T-helper 9 cell (primary cell): Measurements from ENCODE around the gene KCNJ13.

Source experiments
- DNase-seq: peaks from one replicate; pipeline ENCODE4 v3.0.0-alpha.2; 2020
- total RNA-seq, 2 donors: gene quantifications; one replicate each; lab custom pipeline; 2026; lab: John Stamatoyannopoulos, UW

Gene KCNJ13
- total RNA-seq, result 0 reads per million in 2 donors

DNA sequence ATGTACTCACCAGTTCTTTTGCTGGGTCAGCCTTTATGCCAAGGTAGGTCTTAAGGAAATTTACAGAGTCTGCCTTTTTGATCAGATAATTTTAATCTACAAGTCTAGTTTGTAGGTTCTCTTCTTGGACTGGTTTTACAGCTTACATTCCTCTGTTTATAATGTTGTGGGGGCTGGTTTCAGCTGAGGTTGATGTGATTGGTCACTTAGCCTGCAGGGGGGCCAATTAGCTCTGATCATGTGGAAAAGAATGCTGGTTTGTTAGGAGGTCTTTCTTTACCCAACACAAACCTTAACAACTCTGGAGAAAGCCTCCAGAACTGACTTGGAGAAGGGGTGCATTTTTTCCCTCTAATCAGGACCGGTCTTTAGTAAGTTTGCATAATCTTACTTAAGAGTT is at the start of gene KCNJ13:
Gene KCNJ13 (minus strand): TSS at position 131 of the 400 bp plus-strand sequence. CDS start 5,203 bp downstream, outside the sequence.
- DNase-seq, result no peak

GRCh38 chr2:232817756-232818155 is 41.4 kb upstream of the KCNJ13 start:
- no peak for DNase-seq

DNA sequence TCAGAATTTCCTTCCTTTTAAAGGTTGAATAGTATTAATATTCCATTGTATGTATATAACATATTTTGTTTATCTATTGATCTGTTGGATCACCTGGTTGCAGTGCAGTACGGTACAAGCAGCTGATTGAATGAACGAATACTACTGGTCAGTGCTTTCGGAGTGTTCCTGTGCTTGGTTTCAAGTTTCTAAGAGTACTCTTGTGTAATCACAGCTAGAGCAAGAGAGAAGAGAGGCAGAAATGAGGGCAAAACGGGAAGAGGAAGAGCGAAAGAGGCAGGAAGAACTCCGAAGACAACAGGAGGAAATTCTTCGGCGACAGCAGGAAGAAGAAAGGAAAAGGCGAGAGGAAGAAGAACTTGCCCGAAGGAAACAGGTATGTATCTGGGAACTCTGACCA is 40.3 kb upstream of the KCNJ13 start:
- DNase-seq, result no peak

DNA sequence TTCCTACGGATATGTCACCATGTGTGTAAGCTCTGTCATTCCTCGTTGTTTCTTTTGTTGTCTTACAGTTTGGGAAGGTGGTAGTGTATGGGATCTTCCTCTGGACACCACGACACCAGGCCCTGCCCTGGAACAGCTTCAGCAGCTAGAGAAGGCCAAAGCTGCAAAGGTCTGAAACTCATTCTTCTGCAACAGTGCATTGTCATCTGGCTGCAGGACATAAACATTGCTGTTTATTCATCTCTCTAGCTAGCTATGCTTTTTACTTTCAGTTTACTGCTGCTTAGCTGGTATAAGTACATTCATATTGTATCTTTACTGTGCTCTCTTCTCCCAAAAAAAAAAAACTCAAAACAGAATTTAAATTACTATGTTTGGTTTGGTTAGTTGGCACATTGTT is 39.2 kb upstream of the KCNJ13 start:
- no peak for DNase-seq

GRCh38 chr2:232810444-232810843 is 34.1 kb upstream of the KCNJ13 start:
- DNase-seq, result no peak

DNA sequence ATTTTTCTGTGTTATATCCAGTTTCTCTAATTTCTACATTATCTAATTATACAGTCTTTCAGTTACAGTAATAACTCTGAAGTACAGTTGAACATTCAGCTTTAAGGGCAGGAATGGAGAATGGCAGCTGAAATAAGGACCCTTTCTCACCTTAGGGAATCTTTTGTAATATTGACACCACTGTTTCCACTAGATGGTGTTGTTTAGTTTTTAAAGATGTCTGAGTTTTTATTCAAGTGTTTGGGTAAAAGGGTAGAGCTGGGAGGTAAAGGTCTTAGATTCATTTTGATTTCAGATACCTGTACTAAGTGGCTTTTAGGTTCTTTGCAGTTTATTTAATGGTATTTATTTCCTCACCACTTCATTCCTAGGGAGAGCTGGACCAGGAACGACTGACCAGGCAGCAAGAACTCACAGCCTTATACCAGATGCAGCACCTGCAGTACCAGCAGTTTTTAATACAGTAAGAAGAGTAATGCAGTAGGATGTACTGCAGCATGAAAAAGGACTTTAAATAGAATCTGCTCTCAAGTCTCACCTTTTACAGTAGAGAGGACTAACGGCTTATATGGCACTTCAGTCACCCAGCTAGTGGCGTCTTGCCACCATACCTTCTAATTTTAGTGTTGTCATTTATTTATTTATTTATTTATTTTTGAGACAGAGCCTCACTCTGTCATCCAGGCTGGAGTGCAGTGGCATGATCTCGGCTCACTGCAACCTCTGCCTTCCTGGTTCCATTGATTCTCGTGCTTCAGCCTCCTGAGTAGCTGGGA is 33.2 kb upstream of the KCNJ13 start:
- DNase-seq, result no peak

- no peak for DNase-seq
Measured at GRCh38 chr2:232802091-232802490, 25.7 kb upstream of the KCNJ13 start.

- no peak for DNase-seq
Measured at GRCh38 chr2:232800166-232800565, 23.8 kb upstream of the KCNJ13 start.

DNA sequence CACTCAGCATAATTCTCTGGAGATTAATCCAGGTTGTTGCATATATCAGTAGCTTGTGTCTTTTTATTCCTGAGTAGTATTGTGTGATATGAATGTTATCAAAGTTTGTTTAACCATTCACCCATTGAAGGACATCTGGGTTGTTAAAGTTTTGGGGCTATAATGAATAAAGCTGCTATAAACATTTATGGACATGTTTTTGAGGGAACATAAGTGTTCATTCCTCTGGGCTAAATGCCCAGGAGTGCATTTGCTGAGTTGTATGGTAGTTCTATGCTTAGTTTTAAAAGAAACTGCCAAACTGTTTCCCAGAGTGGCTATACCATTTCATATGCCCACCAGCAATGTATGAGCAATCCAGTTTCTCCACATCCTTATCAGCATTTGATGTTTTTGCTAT is 21.8 kb upstream of the KCNJ13 start:
- DNase-seq, result no peak

- no peak for DNase-seq
Measured at GRCh38 chr2:232795920-232796319, 19.6 kb upstream of the KCNJ13 start.

DNA sequence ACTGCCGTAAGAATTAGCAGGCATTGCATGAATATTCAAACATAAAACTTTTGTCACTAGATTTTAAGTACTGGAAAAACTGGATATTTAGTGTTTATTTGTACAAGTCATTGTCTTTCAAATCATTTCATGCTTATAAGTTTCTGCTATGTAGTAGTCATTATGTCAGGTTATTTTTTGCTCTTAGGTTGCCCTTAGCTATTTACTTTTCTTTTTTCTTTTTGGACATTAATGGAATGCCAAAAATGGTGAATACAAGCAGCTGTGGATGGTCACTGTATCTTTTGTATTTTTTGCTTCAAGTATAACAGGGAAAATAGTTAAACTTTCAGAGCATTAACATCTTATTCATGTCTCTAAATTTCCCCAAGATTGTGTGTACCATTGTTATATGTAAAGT is 18.6 kb upstream of the KCNJ13 start:
- DNase-seq, result no peak

- DNase-seq, result no peak
Measured at GRCh38 chr2:232793271-232793670, 16.9 kb upstream of the KCNJ13 start.

DNA sequence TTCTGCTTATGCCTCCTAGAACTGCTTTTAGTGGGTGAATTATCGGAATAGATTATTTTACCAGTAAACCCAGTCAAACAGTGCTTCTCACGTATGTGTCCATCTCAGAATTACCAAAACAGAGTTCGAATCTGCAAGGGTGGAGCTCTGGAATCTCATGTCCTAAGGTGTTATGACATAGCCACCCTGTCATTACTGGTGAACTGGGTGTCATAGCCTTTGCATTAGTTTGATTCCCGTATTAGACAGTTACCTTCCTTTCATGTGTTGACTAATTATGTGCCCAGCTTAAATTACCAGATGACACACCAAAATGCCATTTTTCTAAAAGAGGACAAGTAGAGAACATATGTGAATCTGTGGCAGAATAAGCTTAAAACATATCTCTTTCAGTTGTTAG is 15.2 kb upstream of the KCNJ13 start:
- no peak for DNase-seq

DNA sequence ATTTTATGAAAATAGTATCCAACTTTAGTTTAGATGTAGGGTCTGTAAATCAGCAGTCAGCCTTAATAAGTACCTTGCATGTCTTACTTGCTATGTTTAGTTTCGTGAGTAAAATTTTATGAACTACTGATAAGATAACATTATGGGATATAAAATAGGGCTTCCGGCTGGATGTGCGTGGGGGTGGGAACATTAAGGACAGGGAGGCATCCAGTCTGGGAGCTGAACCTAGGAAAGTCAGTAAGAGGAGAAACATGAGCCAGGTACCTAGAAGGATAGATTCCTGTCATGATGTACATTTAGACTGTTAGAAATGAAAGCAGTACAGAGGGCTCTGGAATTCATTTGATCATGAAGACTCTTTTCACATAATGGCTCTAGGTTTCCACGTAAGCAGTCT is 12.7 kb upstream of the KCNJ13 start:
- DNase-seq, result no peak

GRCh38 chr2:232787806-232788205 is 11.4 kb upstream of the KCNJ13 start:
- DNase-seq, result no peak

DNA sequence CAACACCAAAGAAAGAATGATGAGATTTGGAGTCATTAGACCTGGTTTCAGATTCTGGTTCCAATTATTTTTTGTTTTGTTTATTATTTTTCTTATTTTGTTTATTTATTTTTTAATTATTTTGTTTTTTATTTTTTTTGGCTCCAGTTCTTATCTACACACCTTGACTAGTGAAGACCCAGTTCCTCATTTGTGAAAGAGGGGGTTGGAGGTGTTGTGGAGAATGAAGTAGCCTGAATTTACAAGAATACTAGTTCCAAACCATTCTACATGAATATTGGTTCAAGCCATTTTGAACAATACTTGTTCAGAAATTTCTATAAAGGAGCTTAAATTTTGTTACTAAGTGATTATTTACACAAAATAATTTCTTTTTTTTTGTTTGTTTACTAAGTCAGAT is 6.9 kb upstream of the KCNJ13 start:
- DNase-seq, result no peak

DNA sequence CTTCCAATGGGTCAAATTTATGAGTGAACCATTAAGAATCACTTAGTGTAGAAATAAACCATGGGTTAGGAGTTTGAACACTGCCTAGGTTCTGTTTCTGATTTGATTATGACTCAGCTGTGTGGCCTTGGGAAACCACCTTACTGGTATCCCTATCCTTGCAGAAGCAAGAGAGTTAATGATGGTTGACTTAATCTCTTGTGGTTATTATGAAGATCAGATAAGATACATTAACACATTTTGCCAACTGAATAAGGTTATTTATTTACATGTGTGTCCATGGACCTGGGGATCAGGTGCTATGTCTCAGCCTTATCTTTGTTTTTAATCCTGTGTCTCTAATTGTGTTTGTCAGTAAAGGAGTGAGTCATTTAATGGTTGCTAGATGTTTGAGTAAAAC is 5.4 kb upstream of the KCNJ13 start:
- DNase-seq, result no peak

DNA sequence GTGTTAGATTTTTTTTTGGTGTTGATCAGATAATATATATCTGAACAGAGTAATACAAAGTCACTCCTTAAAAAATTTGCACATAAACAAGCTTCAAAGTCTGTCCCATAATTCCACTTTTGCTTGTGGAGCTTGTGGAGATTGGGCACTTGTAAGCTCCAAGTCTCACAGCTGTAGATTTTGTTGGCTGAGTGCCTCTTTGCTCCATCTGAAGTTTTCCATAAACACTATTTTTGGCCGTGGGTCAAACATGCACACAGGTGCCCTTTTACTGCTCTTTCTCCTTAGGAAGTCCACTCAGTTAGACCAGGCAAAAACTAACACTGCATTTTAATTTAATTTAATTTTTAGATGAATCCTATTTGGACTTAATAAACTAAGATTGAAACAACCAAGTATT is 3.6 kb upstream of the KCNJ13 start:
- no peak for DNase-seq

- DNase-seq, result no peak
Measured at GRCh38 chr2:232779465-232779864, 3.1 kb upstream of the KCNJ13 start.

- no peak for DNase-seq
Measured at GRCh38 chr2:232777276-232777675, 911 bp upstream of the KCNJ13 start.

DNA sequence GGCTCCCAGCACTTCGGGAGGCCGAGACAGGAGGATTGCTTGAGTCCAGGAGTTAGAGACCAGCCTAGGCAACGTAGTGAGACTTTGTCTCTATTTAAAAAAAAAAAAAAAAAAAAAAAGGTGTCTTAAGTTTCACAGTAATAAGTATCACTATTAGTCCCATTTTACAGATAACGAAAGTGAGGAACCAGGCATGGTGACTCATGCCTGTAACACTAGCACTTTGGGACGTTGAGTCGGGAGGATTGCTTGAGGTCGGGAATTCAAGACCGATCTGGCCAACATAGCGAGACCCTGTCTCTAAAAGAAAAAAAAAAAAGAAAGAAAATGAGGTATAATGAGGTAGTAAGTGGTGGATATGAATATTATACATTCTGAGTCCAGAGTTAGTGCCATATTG is 2.5 kb downstream of the KCNJ13 start:
- no peak for DNase-seq

GRCh38 chr2:232772531-232772930 is 3.8 kb downstream of the KCNJ13 start:
- no peak for DNase-seq

DNA sequence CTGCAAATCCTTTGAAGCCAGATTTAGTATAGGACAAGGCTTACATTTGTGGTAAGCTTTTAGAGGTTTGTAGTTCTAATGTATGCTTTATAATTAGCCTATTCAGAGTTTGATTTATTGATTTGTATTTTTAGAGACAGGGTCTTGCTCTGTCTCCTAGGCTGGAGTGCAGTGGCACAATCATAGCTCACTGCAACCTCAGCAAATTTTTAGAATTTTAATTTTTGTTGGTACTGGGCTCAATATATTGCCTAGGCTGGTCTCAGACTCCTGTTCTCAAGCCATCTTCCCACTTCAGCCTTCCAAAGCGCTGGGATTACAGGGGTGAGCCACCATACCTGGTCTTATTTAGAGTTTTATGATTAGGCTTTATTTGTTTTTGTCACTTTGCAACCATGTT is 4.5 kb downstream of the KCNJ13 start:
- DNase-seq, result no peak

GRCh38 chr2:232770207-232770606 is 6.2 kb downstream of the KCNJ13 start:
- no peak for DNase-seq

DNA sequence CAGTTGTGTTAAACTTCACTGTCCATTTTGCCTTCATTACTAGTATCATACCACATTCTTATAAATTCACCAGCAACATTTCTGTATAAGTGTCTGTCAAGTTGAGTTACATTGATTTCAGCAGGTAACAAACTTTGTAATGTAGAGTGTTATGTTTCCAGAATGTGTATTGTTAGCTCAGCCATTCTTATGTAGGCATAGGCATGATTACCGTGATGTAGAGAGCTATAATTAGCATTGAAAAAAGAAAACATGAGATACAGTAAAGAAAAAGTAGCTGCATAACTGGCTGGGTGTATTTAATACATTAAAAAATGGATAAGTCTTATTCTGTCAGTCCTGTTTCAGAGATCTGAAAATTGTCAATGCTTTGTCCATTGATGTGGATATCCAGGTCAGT is 8.5 kb downstream of the KCNJ13 start:
- DNase-seq, result no peak
